ENCODE results near the gene RNF26. TPM values are rescaled to one million over a fixed set of nuclear protein-coding genes. Genes with fewer than 3 reads are reported as not detected.

The RNF26 gene
- total and polyA plus RNA-seq, 2 of the 13 experiments (the other 11 are each of a cell fraction or from before 2014, with no cell fraction given) = 11.9 to 26.3 TPM

GRCh38 chr11:119352857-119353260 lies 18.5 kb downstream of the RNF26 start (continued):
- TF ChIP-seq AHR (CRISPR knock-in tag; IDR thresholded peaks at IDR 0.05) = no peak
- no peak for TF ChIP-seq TBP (CRISPR knock-in tag; IDR thresholded peaks at IDR 0.05)
- TF ChIP-seq, protein P1, sequence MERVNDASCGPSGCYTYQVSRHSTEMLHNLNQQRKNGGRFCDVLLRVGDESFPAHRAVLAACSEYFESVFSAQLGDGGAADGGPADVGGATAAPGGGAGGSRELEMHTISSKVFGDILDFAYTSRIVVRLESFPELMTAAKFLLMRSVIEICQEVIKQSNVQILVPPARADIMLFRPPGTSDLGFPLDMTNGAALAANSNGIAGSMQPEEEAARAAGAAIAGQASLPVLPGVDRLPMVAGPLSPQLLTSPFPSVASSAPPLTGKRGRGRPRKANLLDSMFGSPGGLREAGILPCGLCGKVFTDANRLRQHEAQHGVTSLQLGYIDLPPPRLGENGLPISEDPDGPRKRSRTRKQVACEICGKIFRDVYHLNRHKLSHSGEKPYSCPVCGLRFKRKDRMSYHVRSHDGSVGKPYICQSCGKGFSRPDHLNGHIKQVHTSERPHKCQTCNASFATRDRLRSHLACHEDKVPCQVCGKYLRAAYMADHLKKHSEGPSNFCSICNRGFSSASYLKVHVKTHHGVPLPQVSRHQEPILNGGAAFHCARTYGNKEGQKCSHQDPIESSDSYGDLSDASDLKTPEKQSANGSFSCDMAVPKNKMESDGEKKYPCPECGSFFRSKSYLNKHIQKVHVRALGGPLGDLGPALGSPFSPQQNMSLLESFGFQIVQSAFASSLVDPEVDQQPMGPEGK (CRISPR knock-in tag; IDR thresholded peaks at IDR 0.05) = peak; percentile 69
- TF ChIP-seq NFKBIZ (CRISPR knock-in tag; IDR thresholded peaks at IDR 0.05) = no peak
- TF ChIP-seq NR3C1 (CRISPR knock-in tag; IDR thresholded peaks at IDR 0.05) = no peak
- TF ChIP-seq, protein P2, sequence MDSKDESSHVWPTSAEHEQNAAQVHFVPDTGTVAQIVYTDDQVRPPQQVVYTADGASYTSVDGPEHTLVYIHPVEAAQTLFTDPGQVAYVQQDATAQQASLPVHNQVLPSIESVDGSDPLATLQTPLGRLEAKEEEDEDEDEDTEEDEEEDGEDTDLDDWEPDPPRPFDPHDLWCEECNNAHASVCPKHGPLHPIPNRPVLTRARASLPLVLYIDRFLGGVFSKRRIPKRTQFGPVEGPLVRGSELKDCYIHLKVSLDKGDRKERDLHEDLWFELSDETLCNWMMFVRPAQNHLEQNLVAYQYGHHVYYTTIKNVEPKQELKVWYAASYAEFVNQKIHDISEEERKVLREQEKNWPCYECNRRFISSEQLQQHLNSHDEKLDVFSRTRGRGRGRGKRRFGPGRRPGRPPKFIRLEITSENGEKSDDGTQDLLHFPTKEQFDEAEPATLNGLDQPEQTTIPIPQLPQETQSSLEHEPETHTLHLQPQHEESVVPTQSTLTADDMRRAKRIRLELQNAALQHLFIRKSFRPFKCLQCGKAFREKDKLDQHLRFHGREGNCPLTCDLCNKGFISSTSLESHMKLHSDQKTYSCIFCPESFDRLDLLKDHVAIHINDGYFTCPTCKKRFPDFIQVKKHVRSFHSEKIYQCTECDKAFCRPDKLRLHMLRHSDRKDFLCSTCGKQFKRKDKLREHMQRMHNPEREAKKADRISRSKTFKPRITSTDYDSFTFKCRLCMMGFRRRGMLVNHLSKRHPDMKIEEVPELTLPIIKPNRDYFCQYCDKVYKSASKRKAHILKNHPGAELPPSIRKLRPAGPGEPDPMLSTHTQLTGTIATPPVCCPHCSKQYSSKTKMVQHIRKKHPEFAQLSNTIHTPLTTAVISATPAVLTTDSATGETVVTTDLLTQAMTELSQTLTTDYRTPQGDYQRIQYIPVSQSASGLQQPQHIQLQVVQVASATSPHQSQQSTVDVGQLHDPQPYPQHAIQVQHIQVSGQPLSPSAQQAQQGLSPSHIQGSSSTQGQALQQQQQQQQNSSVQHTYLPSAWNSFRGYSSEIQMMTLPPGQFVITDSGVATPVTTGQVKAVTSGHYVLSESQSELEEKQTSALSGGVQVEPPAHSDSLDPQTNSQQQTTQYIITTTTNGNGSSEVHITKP (CRISPR knock-in tag; IDR thresholded peaks at IDR 0.05; ENCODE audit: low read depth) = no peak
- no peak for TF ChIP-seq HOXD1 (CRISPR knock-in tag; IDR thresholded peaks at IDR 0.05)
- no peak for TF ChIP-seq FUBP1 (CRISPR knock-in tag; IDR thresholded peaks at IDR 0.05; ENCODE audit: borderline replicate concordance)
- TF ChIP-seq CHD2 (IDR thresholded peaks at IDR 0.05; ENCODE audit: low read depth, low read length) = no peak
- no peak for TF ChIP-seq ZNF782 (CRISPR knock-in tag; IDR thresholded peaks at IDR 0.05; ENCODE audit: borderline replicate concordance)
- TF ChIP-seq ZNF337 (CRISPR knock-in tag; IDR thresholded peaks at IDR 0.05; ENCODE audit: borderline replicate concordance, low read depth) = no peak
- TF ChIP-seq ZNF484 (CRISPR knock-in tag; IDR thresholded peaks at IDR 0.05; ENCODE audit: borderline replicate concordance, low read depth) = no peak
- TF ChIP-seq ZBTB44 (CRISPR knock-in tag; IDR thresholded peaks at IDR 0.05) = no peak
- no peak for TF ChIP-seq ZNF788 (CRISPR knock-in tag; IDR thresholded peaks at IDR 0.05; ENCODE audit: borderline replicate concordance)
- TF ChIP-seq RFX3 (CRISPR knock-in tag; IDR thresholded peaks at IDR 0.05) = peak; percentile 86
- no peak for TF ChIP-seq PHB2 (IDR thresholded peaks at IDR 0.05; ENCODE audit: partially characterized antibody)
- TF ChIP-seq PITX1 (CRISPR knock-in tag; IDR thresholded peaks at IDR 0.05) = no peak
- TF ChIP-seq, protein P3, sequence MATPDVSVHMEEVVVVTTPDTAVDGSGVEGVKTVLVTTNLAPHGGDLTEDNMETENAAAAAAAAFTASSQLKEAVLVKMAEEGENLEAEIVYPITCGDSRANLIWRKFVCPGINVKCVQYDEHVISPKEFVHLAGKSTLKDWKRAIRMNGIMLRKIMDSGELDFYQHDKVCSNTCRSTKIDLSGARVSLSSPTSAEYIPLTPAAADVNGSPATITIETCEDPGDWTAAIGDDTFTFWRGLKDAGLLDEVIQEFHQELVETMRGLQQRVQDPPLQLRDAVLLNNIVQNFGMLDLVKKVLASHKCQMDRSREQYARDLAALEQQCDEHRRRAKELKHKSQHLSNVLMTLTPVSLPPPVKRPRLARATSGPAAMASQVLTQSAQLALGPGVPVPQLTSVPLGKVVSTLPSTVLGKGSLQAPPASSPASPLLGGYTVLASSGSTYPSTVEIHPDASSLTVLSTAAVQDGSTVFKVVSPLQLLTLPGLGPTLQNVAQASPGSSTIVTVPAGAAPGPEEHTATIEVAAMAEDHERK (CRISPR knock-in tag; IDR thresholded peaks at IDR 0.05; ENCODE audit: low read depth) = no peak
- TF ChIP-seq MTF2 (CRISPR knock-in tag; IDR thresholded peaks at IDR 0.05; ENCODE audit: borderline replicate concordance) = no peak
- TF ChIP-seq KAT7 (CRISPR knock-in tag; IDR thresholded peaks at IDR 0.05; ENCODE audit: borderline replicate concordance) = 0 out of 2 replicates have a peak, but pooled peaks have one; percentile 36
- no peak for TF ChIP-seq PHF21A (CRISPR knock-in tag; IDR thresholded peaks at IDR 0.05)
